Thyroid gland (tissue), 4 donors: ENCODE measurements around the gene GPR78. TPM values are rescaled to one million over a fixed set of nuclear protein-coding genes. Genes with fewer than 3 reads are reported as not detected.

Source experiments
- DNase-seq, 2 donors: peaks; one replicate each; pipeline ENCODE4 v3.0.0-alpha.2; 2019
- H3K27ac ChIP-seq, 3 donors: fragments of 200-600 bp; sonication (generic); 1 replicate in 2 of 3; 2 replicates in 1 of 3; pipeline ENCODE4 v1.5.1; 2016 to 2019; ENCODE audit warnings: mild to moderate bottlenecking in 1 of 3, moderate library complexity in 1 of 3
- H3K27me3 ChIP-seq: fragments of 200-600 bp; sonication (generic); one replicate; pipeline ENCODE4 v1.5.1; 2019
- H3K36me3 ChIP-seq, 2 donors: fragments of 200-600 bp; sonication (generic); one replicate each; pipeline ENCODE4 v1.5.1; 2016 to 2019
- H3K4me1 ChIP-seq, 2 donors: fragments of 200-600 bp; sonication (generic); one replicate each; pipeline ENCODE4 v1.5.1; 2017 to 2019
- H3K4me3 ChIP-seq, 3 donors: fragments of 200-600 bp; sonication (generic); replicated peaks in 1 of 3; 1 replicate in 2 of 3; 2 replicates in 1 of 3; pipeline ENCODE4 v1.5.1; 2016; ENCODE audit warnings: mild to moderate bottlenecking in 1 of 3
- H3K9me3 ChIP-seq: fragments of 200-600 bp; sonication (generic); one replicate; pipeline ENCODE4 v1.5.1; 2017
- POLR2A ChIP-seq, 2 donors: fragments of 450-650 bp; IDR thresholded peaks; one replicate each; pipeline ENCODE4 v1.6.1; 2017; ENCODE audit warnings: antibody characterized with exemption in 2 of 2, mild to moderate bottlenecking in 2 of 2, moderate library complexity in 1 of 2
- WGBS, 2 donors: methylation state at CpG; one replicate each; pipeline ENCODE4 v1.1.5; 2017; 5-methylcytosine and 5-hydroxymethylcytosine counted together
- intact Hi-C: fragments of 100-400 bp; cut with DNase I; formaldehyde crosslinking; loops from one replicate; pipeline ENCODE4 v1.15.1; 2023
- total RNA-seq, 4 donors: library from RNA; depleted of rRNA; stranded (reverse); fragments of >200 nt; gene quantifications; one replicate each; pipeline ENCODE4 v1.2.3, GENCODE V29; 2016
- TF ChIP-seq, protein P1 (sequence below), 6 experiments: fragments of 200-600 bp in 3 of 6; fragments of 450-650 bp in 3 of 6; sonication (generic) in 3 of 6; IDR thresholded peaks; one replicate each; pipeline ENCODE4 v1.5.1; 2016 to 2019; ENCODE audit warnings: antibody characterized with exemption in 6 of 6, mild to moderate bottlenecking in 2 of 6, inconsistent platforms in 1 of 6, moderate library complexity in 1 of 6

GPR78 gene
- total RNA-seq, 4 donors from 2014 or later = not detected

GRCh38 chr4:8615366-8615765, 35.2 kb downstream of the GPR78 start:
- intact Hi-C loops = no loop called here
- H3K27me3 ChIP-seq = no peaks in the 10 kb centered on the region
- 79 to 91% methylated on average over 3 to 9 of the region's 13 CpGs for WGBS, 2 donors

GRCh38 chr4:8615921-8616787, 36.0 kb downstream of the GPR78 start:
- Histone ChIP-seq H3K27ac (no peak overlapping the region), H3K36me3 (no peaks in the 10 kb centered on the region), H3K27me3 (no peaks in the 10 kb centered on the region), H3K4me3 (no peak overlapping the region), H3K4me1 (no peaks in the 10 kb centered on the region), H3K9me3 (no peaks in the 10 kb centered on the region)
- TF ChIP-seq POLR2A (IDR thresholded peaks at IDR 0.05) = no peak
- TF ChIP-seq, protein P1, sequence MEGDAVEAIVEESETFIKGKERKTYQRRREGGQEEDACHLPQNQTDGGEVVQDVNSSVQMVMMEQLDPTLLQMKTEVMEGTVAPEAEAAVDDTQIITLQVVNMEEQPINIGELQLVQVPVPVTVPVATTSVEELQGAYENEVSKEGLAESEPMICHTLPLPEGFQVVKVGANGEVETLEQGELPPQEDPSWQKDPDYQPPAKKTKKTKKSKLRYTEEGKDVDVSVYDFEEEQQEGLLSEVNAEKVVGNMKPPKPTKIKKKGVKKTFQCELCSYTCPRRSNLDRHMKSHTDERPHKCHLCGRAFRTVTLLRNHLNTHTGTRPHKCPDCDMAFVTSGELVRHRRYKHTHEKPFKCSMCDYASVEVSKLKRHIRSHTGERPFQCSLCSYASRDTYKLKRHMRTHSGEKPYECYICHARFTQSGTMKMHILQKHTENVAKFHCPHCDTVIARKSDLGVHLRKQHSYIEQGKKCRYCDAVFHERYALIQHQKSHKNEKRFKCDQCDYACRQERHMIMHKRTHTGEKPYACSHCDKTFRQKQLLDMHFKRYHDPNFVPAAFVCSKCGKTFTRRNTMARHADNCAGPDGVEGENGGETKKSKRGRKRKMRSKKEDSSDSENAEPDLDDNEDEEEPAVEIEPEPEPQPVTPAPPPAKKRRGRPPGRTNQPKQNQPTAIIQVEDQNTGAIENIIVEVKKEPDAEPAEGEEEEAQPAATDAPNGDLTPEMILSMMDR (IDR thresholded peaks at IDR 0.05) = no peak
- no peak for DNase-seq
- 83% methylated on average over 22 to 26 of the region's 26 CpGs for WGBS, 2 donors
- intact Hi-C loops = no loop called here

More at GRCh38 chr4:8615366-8615765, 35.2 kb downstream of the GPR78 start:
- H3K36me3 ChIP-seq = no peaks in the 10 kb centered on the region
- no peak overlapping the region for H3K4me3 ChIP-seq
- H3K27ac ChIP-seq = no peak overlapping the region
- TF ChIP-seq, protein P1 (IDR thresholded peaks at IDR 0.05) = no peak
- no peak for TF ChIP-seq POLR2A (IDR thresholded peaks at IDR 0.05)
- no peaks in the 10 kb centered on the region for H3K4me1 ChIP-seq
- DNase-seq = no peak
- H3K9me3 ChIP-seq = no peaks in the 10 kb centered on the region

GRCh38 chr4:8616831-8617230, 36.6 kb downstream of the GPR78 start:
- intact Hi-C loops = no loop called here
- Histone ChIP-seq H3K4me1 (no peaks in the 10 kb centered on the region), H3K27me3 (no peaks in the 10 kb centered on the region), H3K36me3 (no peaks in the 10 kb centered on the region), H3K4me3 (no peak overlapping the region), H3K9me3 (no peaks in the 10 kb centered on the region), H3K27ac (no peak overlapping the region)
- DNase-seq = no peak
- TF ChIP-seq, protein P1 (IDR thresholded peaks at IDR 0.05) = no peak
- WGBS, 2 donors = 80 to 83% methylated on average over 7 to 14 of the region's 16 CpGs

- Histone ChIP-seq H3K4me3 (no peak overlapping the region), H3K4me1 (no peaks in the 10 kb centered on the region), H3K27ac (no peak overlapping the region), H3K27me3 (no peaks in the 10 kb centered on the region), H3K36me3 (no peaks in the 10 kb centered on the region), H3K9me3 (no peaks in the 10 kb centered on the region)
- no peak for DNase-seq
- intact Hi-C loops = no loop called here
- 71 to 79% methylated on average over 21 of the region's 21 CpGs for WGBS, 2 donors
- no peak for TF ChIP-seq POLR2A (IDR thresholded peaks at IDR 0.05)
- TF ChIP-seq, protein P1 (IDR thresholded peaks at IDR 0.05) = no peak
Observed at GRCh38 chr4:8617486-8618040, 37.4 kb downstream of the GPR78 start.

DNA sequence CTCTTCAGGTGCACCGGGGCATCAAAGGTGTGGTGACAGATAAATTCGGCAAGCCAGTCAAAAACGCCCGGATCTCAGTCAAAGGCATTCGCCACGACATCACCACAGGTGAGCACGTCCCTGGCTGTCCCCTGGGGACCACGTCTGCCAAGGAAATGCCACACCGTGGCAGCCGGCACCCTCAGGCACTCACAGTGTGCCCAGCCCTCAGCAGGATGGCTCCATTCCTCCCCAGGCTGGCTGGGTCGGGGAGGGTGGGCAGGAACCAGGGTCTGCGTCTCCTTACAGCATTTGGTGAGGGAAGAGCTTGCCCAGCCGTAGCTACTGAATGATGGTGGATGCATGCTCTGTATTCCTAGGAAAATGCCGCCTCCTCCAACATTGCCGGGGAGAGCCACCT, 38.2 kb downstream of the GPR78 start:
- Histone ChIP-seq H3K9me3 (no peaks in the 10 kb centered on the region), H3K4me3 (no peak overlapping the region), H3K4me1 (no peaks in the 10 kb centered on the region), H3K27ac (no peak overlapping the region), H3K27me3 (no peaks in the 10 kb centered on the region), H3K36me3 (no peaks in the 10 kb centered on the region)
- DNase-seq = no peak
- intact Hi-C loops = no loop called here
- 79 to 85% methylated on average over 13 to 14 of the region's 15 CpGs for WGBS, 2 donors
- no peak for TF ChIP-seq POLR2A (IDR thresholded peaks at IDR 0.05)
- TF ChIP-seq, protein P1 (IDR thresholded peaks at IDR 0.05) = no peak
